ENCODE data around the gene RNF183.

The RNF183 gene

DNA sequence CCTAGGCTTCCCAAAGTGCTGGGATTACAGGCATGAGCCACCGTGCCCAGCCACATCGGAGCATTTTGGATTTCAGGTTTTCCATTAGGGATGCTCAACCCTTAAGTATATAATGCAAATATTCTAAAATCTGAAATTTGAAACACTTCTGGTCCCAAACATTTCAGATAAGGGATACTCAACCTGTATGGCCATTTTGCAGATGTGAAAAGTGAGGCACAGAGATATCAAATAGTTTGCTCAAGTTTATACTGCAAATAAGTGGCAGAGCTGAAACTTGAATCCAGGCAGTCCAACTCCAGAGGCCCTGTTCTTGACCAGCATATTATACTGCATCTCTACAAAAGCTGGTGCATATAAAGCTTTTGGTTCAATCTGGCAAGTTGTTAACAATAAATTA is 34.5 kb upstream of the RNF183 start:
- DNase-seq: no peak
- no peak for TF ChIP-seq POLR2A (IDR thresholded peaks at IDR 0.05; ENCODE audit: low read length)
- TF ChIP-seq GATA1 (IDR thresholded peaks at IDR 0.05; ENCODE audit: low read depth, low read length): no peak

DNA sequence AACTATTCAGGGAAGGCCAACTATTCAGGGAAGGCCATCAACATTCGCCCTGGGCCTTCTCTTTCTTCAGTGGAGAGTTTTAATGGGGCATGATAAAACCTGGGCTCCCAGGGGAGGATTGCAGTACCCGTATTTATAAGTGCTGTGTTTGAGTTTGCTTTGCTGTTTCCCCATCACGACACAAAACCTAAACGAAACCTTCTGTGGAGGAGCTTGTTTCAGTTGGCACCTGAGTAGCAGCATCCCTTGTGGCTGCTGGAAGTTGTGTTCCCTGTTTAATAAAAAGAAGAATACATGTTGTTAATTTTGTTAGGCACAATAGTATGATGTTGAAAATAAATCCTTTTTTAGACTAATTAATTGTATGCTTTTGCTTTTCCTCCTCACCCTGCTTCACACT is 28.6 kb upstream of the RNF183 start:
- DNase-seq: no peak
- no peak for TF ChIP-seq POLR2A (IDR thresholded peaks at IDR 0.05; ENCODE audit: low read length)
- no peak for TF ChIP-seq GATA1 (IDR thresholded peaks at IDR 0.05; ENCODE audit: low read depth, low read length)

GRCh38 chr9:113328045-113328782 is 25.0 kb upstream of the RNF183 start:
- TF ChIP-seq POLR2A (IDR thresholded peaks at IDR 0.05; ENCODE audit: low read length): no peak
- no peak for TF ChIP-seq GATA1 (IDR thresholded peaks at IDR 0.05; ENCODE audit: low read depth, low read length)
- DNase-seq: no peak

GRCh38 chr9:113326230-113326629 is 23.1 kb upstream of the RNF183 start:
- TF ChIP-seq POLR2A (IDR thresholded peaks at IDR 0.05; ENCODE audit: low read length) (no peak), GATA1 (IDR thresholded peaks at IDR 0.05; ENCODE audit: low read depth, low read length) (no peak)

GRCh38 chr9:113322671-113323070 is 19.5 kb upstream of the RNF183 start:
- TF ChIP-seq POLR2A (IDR thresholded peaks at IDR 0.05; ENCODE audit: low read length) (no peak), GATA1 (IDR thresholded peaks at IDR 0.05; ENCODE audit: low read depth, low read length) (no peak)
- DNase-seq: no peak

More at GRCh38 chr9:113326230-113326629, 23.1 kb upstream of the RNF183 start:
- DNase-seq: no peak

DNA sequence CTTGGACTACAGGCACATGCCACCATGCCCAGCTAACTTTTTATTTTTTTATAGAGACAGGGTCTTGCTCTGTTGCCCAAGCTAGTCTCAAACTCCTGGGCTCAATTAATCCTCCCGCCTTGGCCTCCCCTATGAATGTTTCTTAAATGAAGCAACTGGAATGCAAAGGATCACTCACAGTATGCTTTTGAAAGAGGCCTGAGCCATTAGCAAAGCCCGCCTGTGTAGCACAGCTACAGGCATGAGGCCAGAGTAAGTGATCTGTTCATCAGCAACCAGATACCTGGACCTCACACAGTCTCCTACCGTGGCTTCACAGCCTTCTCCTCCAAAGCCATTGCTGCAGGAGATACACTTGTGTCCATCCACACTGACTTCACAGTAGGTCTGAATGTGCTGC is 16.9 kb upstream of the RNF183 start:
- TF ChIP-seq GATA1 (IDR thresholded peaks at IDR 0.05; ENCODE audit: low read depth, low read length) (no peak), POLR2A (IDR thresholded peaks at IDR 0.05; ENCODE audit: low read length) (no peak)
- no peak for DNase-seq

DNA sequence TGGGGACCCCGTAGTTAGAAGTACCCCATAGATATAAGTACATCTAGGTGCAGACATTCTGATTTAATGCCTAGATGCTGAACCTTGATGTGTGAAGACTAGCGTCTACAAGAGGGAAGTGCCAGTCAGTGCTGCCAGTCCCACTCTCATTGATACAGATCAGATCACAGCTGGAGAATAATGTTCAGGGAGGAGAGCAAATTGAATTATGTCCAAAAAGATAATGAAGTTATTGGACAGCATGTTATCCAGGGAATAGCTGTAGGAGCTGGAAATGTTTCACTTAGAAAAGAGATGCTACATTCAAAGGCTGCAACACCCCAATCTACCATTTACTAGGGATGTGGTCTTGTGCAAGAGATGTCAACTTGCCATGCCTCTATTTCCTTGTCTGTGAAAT is 15.9 kb upstream of the RNF183 start:
- DNase-seq: no peak
- TF ChIP-seq POLR2A (IDR thresholded peaks at IDR 0.05; ENCODE audit: low read length): no peak

DNA sequence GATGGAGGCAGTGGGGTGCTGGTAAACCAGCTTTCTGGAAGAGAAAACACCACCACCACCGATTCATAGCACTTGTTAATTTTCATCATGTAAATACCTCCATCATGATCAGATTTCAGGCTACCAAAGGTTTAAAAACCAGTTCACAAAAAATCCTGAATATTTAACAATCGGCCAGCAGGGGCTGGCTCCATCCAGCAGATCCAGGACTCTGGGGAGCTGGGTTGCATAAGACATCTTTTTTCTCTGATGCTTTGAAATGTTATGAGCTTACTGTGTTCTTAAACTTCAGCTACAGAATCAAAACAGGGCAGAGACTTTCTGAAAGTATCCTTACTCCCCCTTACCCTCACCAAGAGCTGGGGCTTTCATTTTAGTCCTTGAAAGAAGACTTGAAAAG is 14.6 kb upstream of the RNF183 start:
- TF ChIP-seq GATA1 (IDR thresholded peaks at IDR 0.05; ENCODE audit: low read depth, low read length) (no peak), POLR2A (IDR thresholded peaks at IDR 0.05; ENCODE audit: low read length) (no peak)
- DNase-seq: no peak

GRCh38 chr9:113316030-113316429 is 12.9 kb upstream of the RNF183 start:
- TF ChIP-seq POLR2A (IDR thresholded peaks at IDR 0.05; ENCODE audit: low read length) (no peak), GATA1 (IDR thresholded peaks at IDR 0.05; ENCODE audit: low read depth, low read length) (no peak)
- DNase-seq: no peak

DNA sequence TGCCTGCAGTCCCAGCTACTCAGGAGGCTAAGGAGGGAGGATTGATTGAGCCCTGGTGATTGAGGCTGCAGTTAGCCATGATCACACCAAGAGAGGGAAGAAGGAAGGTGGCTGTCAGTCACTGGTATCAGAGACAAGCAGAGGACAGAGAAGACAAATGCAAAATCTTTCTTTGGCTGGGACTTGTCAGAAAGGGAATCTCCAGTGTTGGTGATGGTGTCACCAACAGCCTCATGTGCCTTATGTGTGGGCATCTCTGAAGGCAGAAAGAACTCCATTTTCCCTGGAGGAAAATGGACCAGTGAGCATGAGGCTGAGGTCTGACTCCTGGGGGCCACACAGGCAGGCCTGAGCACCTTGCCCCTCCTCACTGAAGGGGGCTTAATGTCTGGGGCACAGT is 12.1 kb upstream of the RNF183 start:
- no peak for DNase-seq
- TF ChIP-seq POLR2A (IDR thresholded peaks at IDR 0.05; ENCODE audit: low read length) (no peak), GATA1 (IDR thresholded peaks at IDR 0.05; ENCODE audit: low read depth, low read length) (no peak)

- no peak for TF ChIP-seq POLR2A (IDR thresholded peaks at IDR 0.05; ENCODE audit: low read length)
- TF ChIP-seq GATA1 (IDR thresholded peaks at IDR 0.05; ENCODE audit: low read depth, low read length): no peak
- DNase-seq: no peak
These were observed 10.1 kb upstream of the RNF183 start for GRCh38 chr9:113313261-113313660.

GRCh38 chr9:113311961-113312360 is 8.8 kb upstream of the RNF183 start:
- DNase-seq: no peak
- TF ChIP-seq GATA1 (IDR thresholded peaks at IDR 0.05; ENCODE audit: low read depth, low read length) (no peak), POLR2A (IDR thresholded peaks at IDR 0.05; ENCODE audit: low read length) (no peak)

DNA sequence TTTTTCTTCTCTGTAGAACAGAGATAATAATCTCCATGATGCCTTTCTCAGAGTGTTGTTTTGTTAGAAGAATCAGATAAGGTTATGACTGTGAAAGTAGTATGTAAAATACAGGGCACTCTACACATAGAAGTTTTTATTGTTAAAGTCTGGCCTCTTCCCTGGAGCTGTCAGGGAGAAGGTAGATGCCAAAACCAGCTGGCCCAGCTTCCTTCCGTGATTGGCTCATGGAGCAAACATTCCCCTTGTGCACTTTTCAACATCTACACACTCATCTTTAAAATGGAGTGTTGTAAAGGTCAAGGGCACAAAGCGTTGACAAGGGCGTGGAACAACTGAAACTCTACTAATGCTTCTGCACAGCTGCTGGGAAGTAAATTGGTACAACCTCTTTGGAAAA is 7.4 kb upstream of the RNF183 start:
- TF ChIP-seq POLR2A (IDR thresholded peaks at IDR 0.05; ENCODE audit: low read length): no peak
- no peak for TF ChIP-seq GATA1 (IDR thresholded peaks at IDR 0.05; ENCODE audit: low read depth, low read length)
- DNase-seq: no peak

GRCh38 chr9:113309204-113309813 is 6.1 kb upstream of the RNF183 start:
- TF ChIP-seq GATA1 (IDR thresholded peaks at IDR 0.05; ENCODE audit: low read depth, low read length) (no peak), POLR2A (IDR thresholded peaks at IDR 0.05; ENCODE audit: low read length) (no peak)

DNA sequence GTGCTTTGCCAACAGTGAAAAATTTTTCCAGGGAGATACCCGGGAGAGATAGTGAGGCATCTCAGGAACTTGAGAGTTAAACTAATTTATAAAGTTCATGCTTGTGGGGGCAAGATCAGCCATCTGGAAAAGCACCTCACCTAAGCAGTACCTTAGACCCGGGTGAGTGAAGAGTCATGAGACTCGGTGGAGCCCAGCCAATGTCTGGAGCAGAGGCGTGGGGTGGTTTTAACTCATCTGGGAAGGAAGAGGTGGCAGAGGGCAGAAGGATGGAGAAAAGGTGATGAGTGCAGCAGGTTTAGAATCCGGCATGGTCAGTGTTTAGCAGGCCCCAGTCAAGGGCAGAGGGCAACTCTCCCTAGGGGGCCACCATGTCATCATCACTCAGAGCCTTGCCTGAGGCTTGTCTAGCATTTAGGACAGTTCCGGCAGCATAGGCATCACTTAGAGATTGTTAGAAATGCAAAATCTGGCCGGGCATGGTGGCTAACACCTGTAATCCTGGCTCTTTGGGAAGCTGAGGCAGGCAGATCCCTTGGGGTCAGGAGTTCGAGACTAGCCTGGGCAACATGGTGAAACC is 4.3 kb upstream of the RNF183 start:
- TF ChIP-seq POLR2A (IDR thresholded peaks at IDR 0.05; ENCODE audit: low read length) (no peak), GATA1 (IDR thresholded peaks at IDR 0.05; ENCODE audit: low read depth, low read length) (no peak)
- no peak for DNase-seq

More at GRCh38 chr9:113309204-113309813, 6.1 kb upstream of the RNF183 start:
- peak; percentile 61 to 76 for DNase-seq

Measured in erythroblast (primary cell).